WTC11 (cell line): ENCODE data around the gene FRMD5. TPM values are rescaled to one million over a fixed set of nuclear protein-coding genes. Genes with fewer than 3 reads are reported as not detected.
"Not testable (repeated sequence)": the region's sequence is repeated elsewhere in the genome, so short reads cannot be mapped to it uniquely, and the experiment has no call there.

Experiments used
- ATAC-seq: fragments of 200-7000 bp; cut with Tn5 transposase; 2 replicates; pipeline ENCODE4 v1.10.0; 2021; ENCODE audit warnings: mild to moderate bottlenecking, moderate library complexity
- CTCF ChIA-PET: fragments of 300-600 bp; sonication (Branson Sonifier 250); formaldehyde crosslinking; loops from one replicate; lab custom pipeline; 2021; ENCODE audit warnings: antibody characterized with exemption; lab: Charles Lee
- POLR2A ChIA-PET: fragments of 350-600 bp; sonication (Branson Sonifier 250); formaldehyde crosslinking; loops from one replicate; lab custom pipeline; 2021; ENCODE audit warnings: antibody characterized with exemption; lab: Charles Lee
- DNase-seq: peaks from one replicate; pipeline ENCODE4 v3.0.0; 2021; ENCODE audit warnings: low spot score
- H3K27ac Mint-ChIP-seq: 2 replicates; pipeline ENCODE4 v1.8.0; 2021; ENCODE audit warnings: mixed read lengths
- H3K27me3 Mint-ChIP-seq: 2 replicates; pipeline ENCODE4 v1.8.0; 2021; ENCODE audit warnings: low read depth, mild to moderate bottlenecking, moderate library complexity, mixed read lengths
- H3K36me3 Mint-ChIP-seq: 2 replicates; pipeline ENCODE4 v1.8.0; 2021; ENCODE audit warnings: mixed read lengths
- H3K4me1 Mint-ChIP-seq: 2 replicates; pipeline ENCODE4 v1.8.0; 2022; ENCODE audit warnings: mixed read lengths
- H3K4me3 Mint-ChIP-seq: 2 replicates; pipeline ENCODE4 v1.8.0; 2021; ENCODE audit warnings: mild to moderate bottlenecking, moderate library complexity, mixed read lengths
- H3K9me3 Mint-ChIP-seq: 2 replicates; pipeline ENCODE4 v1.8.0; 2021; ENCODE audit warnings: mixed read lengths
- ARID4B ChIP-seq: sonication (generic); formaldehyde crosslinking; IDR thresholded peaks from 2 replicates; pipeline ENCODE4 v1.8.0; 2023; ENCODE audit warnings: missing genetic modification reagents, mild to moderate bottlenecking, borderline replicate concordance
- ATF6 ChIP-seq: sonication (generic); formaldehyde crosslinking; IDR thresholded peaks from 2 replicates; pipeline ENCODE4 v1.8.1; 2023; ENCODE audit warnings: mild to moderate bottlenecking, missing genetic modification reagents
- CDX4 ChIP-seq: fragments of 250-450 bp; sonication (Bioruptor Pico); IDR thresholded peaks from 2 replicates; pipeline ENCODE4 v1.9.0; 2021; ENCODE audit warnings: moderate library complexity, mild to moderate bottlenecking, inconsistent platforms, borderline replicate concordance
- EMX1 ChIP-seq: fragments of 250-450 bp; sonication (Bioruptor Pico); IDR thresholded peaks from 2 replicates; pipeline ENCODE4 v1.8.0; 2021; ENCODE audit warnings: mild to moderate bottlenecking
- GRHL2 ChIP-seq: fragments of 250-450 bp; sonication (Bioruptor Pico); IDR thresholded peaks from 2 replicates; pipeline ENCODE4 v1.8.0; 2022; ENCODE audit warnings: mild to moderate bottlenecking, moderate library complexity; ENCODE audit not compliant: insufficient replicate concordance, severe bottlenecking
- JUN ChIP-seq: sonication (generic); formaldehyde crosslinking; IDR thresholded peaks from 2 replicates; pipeline ENCODE4 v1.8.0; 2023; ENCODE audit warnings: mild to moderate bottlenecking, missing genetic modification reagents
- MXD4 ChIP-seq: fragments of 250-450 bp; sonication (Bioruptor Pico); IDR thresholded peaks from 2 replicates; pipeline ENCODE4 v1.8.0; 2021; ENCODE audit warnings: mild to moderate bottlenecking, moderate library complexity, borderline replicate concordance
- MYBL2 ChIP-seq: sonication (generic); formaldehyde crosslinking; IDR thresholded peaks from 2 replicates; pipeline ENCODE4 v1.8.1; 2023; ENCODE audit warnings: mild to moderate bottlenecking, moderate library complexity, missing genetic modification reagents
- NFYB ChIP-seq: sonication (generic); formaldehyde crosslinking; conservative IDR thresholded peaks from 2 replicates; pipeline ENCODE4 v1.8.0; 2022; ENCODE audit warnings: low read depth, missing genetic modification reagents
- PREB ChIP-seq: sonication (generic); formaldehyde crosslinking; IDR thresholded peaks from 2 replicates; pipeline ENCODE4 v1.8.1; 2022; ENCODE audit warnings: mild to moderate bottlenecking, missing genetic modification reagents, moderate library complexity, borderline replicate concordance
- PRRX2 ChIP-seq: fragments of 250-450 bp; sonication (Bioruptor Pico); IDR thresholded peaks from 2 replicates; pipeline ENCODE4 v1.8.0; 2021; ENCODE audit warnings: mild to moderate bottlenecking
- SMAD4 ChIP-seq: sonication (generic); formaldehyde crosslinking; IDR thresholded peaks from 2 replicates; pipeline ENCODE4 v1.8.0; 2022; ENCODE audit warnings: mild to moderate bottlenecking, missing genetic modification reagents
- SOX15 ChIP-seq: fragments of 250-450 bp; sonication (Bioruptor Pico); IDR thresholded peaks from 2 replicates; pipeline ENCODE4 v1.9.0; 2021; ENCODE audit warnings: mild to moderate bottlenecking
- TEAD1 ChIP-seq: sonication (generic); formaldehyde crosslinking; IDR thresholded peaks from 2 replicates; pipeline ENCODE4 v1.8.0; 2022; ENCODE audit warnings: mild to moderate bottlenecking, missing genetic modification reagents
- TP53 ChIP-seq: sonication (generic); formaldehyde crosslinking; IDR thresholded peaks from 2 replicates; pipeline ENCODE4 v1.8.1; 2023; ENCODE audit warnings: mild to moderate bottlenecking, missing genetic modification reagents
- ZNF232 ChIP-seq: sonication (generic); formaldehyde crosslinking; IDR thresholded peaks from 2 replicates; pipeline ENCODE4 v1.8.0; 2022; ENCODE audit warnings: mild to moderate bottlenecking, missing genetic modification reagents
- ZNF423 ChIP-seq: fragments of 250-450 bp; sonication (Bioruptor Pico); IDR thresholded peaks from 2 replicates; pipeline ENCODE4 v2.1.2; 2022; ENCODE audit warnings: mild to moderate bottlenecking, moderate library complexity
- ZNF512 ChIP-seq: sonication (generic); formaldehyde crosslinking; IDR thresholded peaks from 2 replicates; pipeline ENCODE4 v1.8.1; 2022; ENCODE audit warnings: missing genetic modification reagents, borderline replicate concordance
- total RNA-seq: library from RNA; stranded (reverse); gene quantifications from 3 replicates; pipeline ENCODE4 v1.2.3, GENCODE V29; 2021

FRMD5 gene
- total RNA-seq, 1 experiment from 2014 or later: 14.1 TPM

GRCh38 chr15:44231842-44232241, 36.8 kb upstream of the FRMD5 start:
- CTCF ChIA-PET: interaction anchor here (1.1 kb wide), 1 partner anchor 270 kb away, joined by 4 read pairs; no protein-coding TSS in a partner anchor
- peaks cover 5% of the 10 kb centered on the region for H3K4me1 Mint-ChIP-seq
- no peak for TF ChIP-seq PREB (CRISPR knock-in tag)
- TF ChIP-seq ZNF423 (CRISPR knock-in tag): no peak
- no peak for TF ChIP-seq ATF6 (CRISPR knock-in tag)
- TF ChIP-seq PRRX2: no peak
- no peak for TF ChIP-seq EMX1 (CRISPR knock-in tag)
- no peak for TF ChIP-seq SMAD4 (CRISPR knock-in tag)
- TF ChIP-seq ZNF232 (CRISPR knock-in tag): no peak
- no peak for TF ChIP-seq GRHL2 (CRISPR knock-in tag)
- no peak for TF ChIP-seq TP53
- no peak for TF ChIP-seq NFYB (CRISPR knock-in tag)
- no peak for TF ChIP-seq CDX4 (CRISPR knock-in tag)
- no peak for TF ChIP-seq SOX15
- TF ChIP-seq MXD4 (CRISPR knock-in tag): no peak
- TF ChIP-seq ARID4B: no peak
- TF ChIP-seq TEAD1 (CRISPR knock-in tag): no peak
- H3K36me3 Mint-ChIP-seq: no peaks in the 10 kb centered on the region
- H3K27ac Mint-ChIP-seq: no peak overlapping the region
- H3K4me3 Mint-ChIP-seq: no peak overlapping the region
- ATAC-seq: no peak
- DNase-seq: no peak
- POLR2A ChIA-PET: no interaction called here
- H3K27me3 Mint-ChIP-seq: no peaks in the 10 kb centered on the region
- no peaks in the 10 kb centered on the region for H3K9me3 Mint-ChIP-seq

- H3K27ac Mint-ChIP-seq, H3K9me3 Mint-ChIP-seq, DNase-seq, H3K36me3 Mint-ChIP-seq, H3K4me3 Mint-ChIP-seq, POLR2A ChIA-PET, H3K4me1 Mint-ChIP-seq, ATAC-seq, H3K27me3 Mint-ChIP-seq: not testable (repeated sequence)
- CTCF ChIA-PET: interaction anchor here (0.9 kb wide), 1 partner anchor 9 kb away, joined by 4 read pairs; no protein-coding TSS in a partner anchor
Measured at GRCh38 chr15:44229301-44229700, 34.2 kb upstream of the FRMD5 start.

GRCh38 chr15:44227584-44227983, 32.5 kb upstream of the FRMD5 start:
- peaks cover 3% of the 10 kb centered on the region; the same call in 1 of the 2 replicates for H3K9me3 Mint-ChIP-seq

GRCh38 chr15:44227001-44227400, 31.9 kb upstream of the FRMD5 start:
- H3K27ac Mint-ChIP-seq, ATAC-seq, H3K36me3 Mint-ChIP-seq, H3K4me3 Mint-ChIP-seq, POLR2A ChIA-PET, H3K9me3 Mint-ChIP-seq, CTCF ChIA-PET, H3K27me3 Mint-ChIP-seq, DNase-seq: not testable (repeated sequence)
- peaks cover 11% of the 10 kb centered on the region for H3K4me1 Mint-ChIP-seq

More at GRCh38 chr15:44227584-44227983, 32.5 kb upstream of the FRMD5 start:
- Mint-ChIP-seq H3K36me3 (no peaks in the 10 kb centered on the region), H3K27me3 (no peaks in the 10 kb centered on the region), H3K27ac (no peak overlapping the region), H3K4me3 (no peak overlapping the region), H3K4me1 (peaks cover 6% of the 10 kb centered on the region)
- ChIA-PET CTCF (no interaction called here), POLR2A (no interaction called here)
- ATAC-seq (no peak), DNase-seq (no peak)
- TF ChIP-seq ZNF232 (CRISPR knock-in tag) (no peak), EMX1 (CRISPR knock-in tag) (no peak), ZNF512 (CRISPR knock-in tag) (no peak), MYBL2 (CRISPR knock-in tag) (no peak), JUN (CRISPR knock-in tag) (no peak)
